Measurements from ENCODE around the gene RAB5A.
"Not testable (repeated sequence)": the region's sequence is repeated elsewhere in the genome, so short reads cannot be mapped to it uniquely, and the experiment has no call there.

Gene RAB5A

DNA sequence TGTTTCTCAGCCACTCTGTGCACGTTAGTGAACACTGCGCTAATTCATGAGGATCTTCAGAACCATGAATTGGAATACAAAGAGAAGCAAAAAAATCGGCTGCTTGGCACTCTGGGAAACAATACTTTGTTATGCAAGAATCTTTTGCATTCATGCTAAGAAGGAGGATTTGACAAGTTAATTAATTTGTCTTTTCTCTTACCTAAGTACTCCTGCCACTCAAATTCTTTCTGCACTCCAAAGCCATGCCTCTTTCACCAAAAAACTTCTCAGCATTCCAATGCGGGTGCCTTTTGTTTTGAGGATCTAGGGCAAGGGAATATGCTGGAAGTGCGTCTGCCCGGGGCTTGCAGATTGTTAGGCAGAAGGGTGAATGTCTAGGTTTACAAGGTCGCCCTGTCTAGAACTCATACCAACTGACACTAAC, 82.0 kb downstream of the RAB5A start:
- no peak for DNase-seq

GRCh38 chr3:20031939-20032338, 85.0 kb downstream of the RAB5A start:
- not testable (repeated sequence) for DNase-seq

Measured in EL (cell line).